Effector memory CD4-positive, alpha-beta T cell (primary cell): ENCODE data around the gene CLSTN1.
"Not testable (repeated sequence)": the region's sequence is repeated elsewhere in the genome, so short reads cannot be mapped to it uniquely, and the experiment has no call there.

Source experiments
- DNase-seq, 3 donors: peaks; one replicate each; pipeline ENCODE4 v3.0.0-alpha.2; 2020
- H3K27ac ChIP-seq: 2 replicates; pipeline ENCODE4 v1.7.0; 2013; ENCODE audit warnings: mild to moderate bottlenecking, low read length, moderate library complexity; ENCODE audit not compliant: insufficient read depth, poor library complexity, severe bottlenecking
- H3K27me3 ChIP-seq: replicated peaks from 2 replicates; pipeline ENCODE4 v1.7.0; 2013; ENCODE audit warnings: mild to moderate bottlenecking, low read length; ENCODE audit not compliant: insufficient read depth, control insufficient read depth, poor library complexity, severe bottlenecking
- H3K36me3 ChIP-seq: 2 replicates; pipeline ENCODE4 v1.7.0; 2013; ENCODE audit warnings: mild to moderate bottlenecking, low read length, moderate library complexity; ENCODE audit not compliant: control insufficient read depth, insufficient read depth
- H3K4me1 ChIP-seq: 2 replicates; pipeline ENCODE4 v1.7.0; 2013; ENCODE audit warnings: low read length, mild to moderate bottlenecking; ENCODE audit not compliant: control insufficient read depth, insufficient read depth, poor library complexity, severe bottlenecking
- H3K4me3 ChIP-seq: 2 replicates; pipeline ENCODE4 v1.7.0; 2013; ENCODE audit warnings: low read length, low read depth, mild to moderate bottlenecking; ENCODE audit not compliant: insufficient read depth, poor library complexity, severe bottlenecking
- H3K9me3 ChIP-seq: 2 replicates; pipeline ENCODE4 v1.7.0; 2013; ENCODE audit warnings: mild to moderate bottlenecking, low read length, moderate library complexity; ENCODE audit not compliant: control insufficient read depth

Gene CLSTN1

DNA sequence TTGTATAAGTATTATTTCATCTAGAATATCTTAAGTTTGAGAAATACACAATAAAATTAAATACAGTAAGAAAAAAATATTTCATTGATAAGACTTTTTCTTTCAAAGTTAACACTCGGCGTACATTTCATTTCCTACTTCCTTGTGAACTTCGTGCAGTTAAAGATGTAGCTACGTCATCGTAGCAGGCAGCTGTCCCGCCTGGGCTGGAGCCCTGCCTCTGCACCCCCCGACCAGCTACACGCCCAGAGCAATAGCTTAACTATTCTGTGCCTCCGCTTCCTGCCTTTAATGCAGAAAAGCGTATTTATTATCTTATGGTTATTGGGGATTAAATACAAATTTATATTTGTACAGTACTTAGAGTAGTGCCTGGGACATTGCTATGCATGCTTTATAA lies 53.5 kb downstream of the CLSTN1 start:
- Histone ChIP-seq H3K27me3 (no peaks in the 10 kb centered on the region), H3K9me3 (no peaks in the 10 kb centered on the region), H3K36me3 (peaks cover 11% of the 10 kb centered on the region), H3K27ac (no peak overlapping the region), H3K4me1 (no peaks in the 10 kb centered on the region), H3K4me3 (no peak overlapping the region)
- DNase-seq: no peak

DNA sequence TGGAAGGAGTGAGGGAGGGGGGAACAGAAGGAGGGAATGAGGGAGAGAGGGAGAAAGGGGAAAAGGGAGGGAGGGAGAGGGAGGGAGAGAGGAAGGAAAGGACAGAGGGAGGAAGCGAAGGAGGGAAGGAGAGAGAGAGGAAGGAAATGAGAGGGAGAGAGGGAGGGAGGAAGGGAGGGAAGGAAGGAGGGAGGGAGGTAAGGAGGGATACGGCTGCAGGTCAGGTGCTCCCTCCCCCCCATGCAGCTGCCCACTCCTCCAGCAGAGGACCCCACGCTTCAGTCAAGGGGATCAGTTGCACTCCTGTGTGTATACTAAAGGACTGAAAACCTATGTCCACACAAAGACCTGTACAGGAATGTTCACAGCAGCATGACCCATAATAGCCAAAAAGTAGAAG lies 54.8 kb downstream of the CLSTN1 start:
- no peak for DNase-seq
- Histone ChIP-seq H3K4me1 (no peaks in the 10 kb centered on the region), H3K27ac (no peak overlapping the region), H3K36me3 (peaks cover 11% of the 10 kb centered on the region), H3K27me3 (no peaks in the 10 kb centered on the region), H3K4me3 (no peak overlapping the region), H3K9me3 (no peaks in the 10 kb centered on the region)

DNA sequence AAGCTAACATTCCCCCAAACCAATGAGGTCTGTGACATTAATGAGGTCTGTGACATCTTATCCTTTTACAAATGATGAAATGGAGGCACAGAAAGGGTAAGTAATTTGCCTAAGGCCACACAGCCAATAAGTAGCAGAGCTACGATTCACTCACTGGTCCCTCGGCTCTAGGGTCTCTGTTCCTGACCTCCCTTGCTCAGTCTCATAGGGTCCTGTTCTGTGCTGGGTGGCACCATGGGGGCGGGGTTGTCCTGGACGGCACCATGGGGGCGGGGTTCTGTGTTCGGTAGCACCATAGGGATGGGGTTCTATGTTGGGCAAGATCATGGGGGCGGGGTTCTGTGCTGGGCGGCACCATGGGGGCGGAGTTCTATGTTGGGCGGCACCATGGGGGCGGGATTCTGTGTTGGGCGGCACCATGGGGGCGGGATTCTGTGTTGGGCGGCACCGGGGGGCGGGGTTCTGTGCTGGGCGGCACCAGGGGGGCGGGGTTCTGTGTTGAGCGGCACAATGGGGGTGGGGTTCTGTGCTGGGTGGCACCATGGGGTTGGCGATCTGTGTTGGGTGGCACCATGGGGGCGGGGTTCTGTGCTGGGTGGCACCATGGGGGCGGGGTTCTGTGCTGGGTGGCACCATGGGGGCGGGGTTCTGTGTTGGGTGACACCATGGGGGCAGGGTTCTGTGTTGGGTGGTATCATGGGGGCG lies 55.6 kb downstream of the CLSTN1 start:
- Histone ChIP-seq H3K27ac (no peak overlapping the region), H3K4me3 (no peak overlapping the region), H3K27me3 (no peaks in the 10 kb centered on the region), H3K9me3 (no peaks in the 10 kb centered on the region), H3K4me1 (no peaks in the 10 kb centered on the region), H3K36me3 (peaks cover 9% of the 10 kb centered on the region)
- peak in 2 of 3 donors; percentile 4 to 11 for DNase-seq

DNA sequence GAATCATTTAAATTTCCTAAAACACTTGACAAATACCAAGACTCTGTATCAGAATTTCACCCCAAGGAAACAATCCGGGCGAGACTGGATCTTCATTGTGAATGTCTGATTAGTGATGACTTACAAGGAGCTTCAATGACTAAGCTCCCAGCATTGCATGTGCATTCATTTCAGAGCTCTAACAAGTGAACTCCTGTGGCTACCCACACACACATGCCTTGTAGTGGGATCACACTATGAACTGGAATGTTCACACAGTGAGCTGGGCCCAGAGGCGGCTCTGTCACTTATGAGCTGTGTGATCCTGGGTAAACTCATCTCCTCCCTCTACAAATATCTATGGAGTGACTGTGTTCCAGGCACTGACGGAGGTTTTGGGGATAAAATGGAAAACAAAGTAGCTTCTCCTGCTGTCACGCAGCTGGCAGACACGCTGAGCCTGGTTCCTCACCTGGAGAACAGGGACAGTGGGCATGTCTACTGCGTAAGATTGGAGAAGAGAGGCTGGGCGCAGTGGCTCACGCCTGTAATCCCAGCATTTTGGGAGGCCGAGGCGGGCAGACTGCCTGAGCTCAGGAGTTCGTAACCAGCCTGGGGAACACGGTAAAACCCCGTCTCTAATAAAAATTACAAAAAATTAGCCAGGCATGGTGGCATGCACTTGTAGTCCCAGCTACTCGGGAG lies 56.9 kb downstream of the CLSTN1 start:
- H3K4me1 ChIP-seq: no peaks in the 10 kb centered on the region
- H3K36me3 ChIP-seq: no peaks in the 10 kb centered on the region
- no peak overlapping the region for H3K27ac ChIP-seq

DNA sequence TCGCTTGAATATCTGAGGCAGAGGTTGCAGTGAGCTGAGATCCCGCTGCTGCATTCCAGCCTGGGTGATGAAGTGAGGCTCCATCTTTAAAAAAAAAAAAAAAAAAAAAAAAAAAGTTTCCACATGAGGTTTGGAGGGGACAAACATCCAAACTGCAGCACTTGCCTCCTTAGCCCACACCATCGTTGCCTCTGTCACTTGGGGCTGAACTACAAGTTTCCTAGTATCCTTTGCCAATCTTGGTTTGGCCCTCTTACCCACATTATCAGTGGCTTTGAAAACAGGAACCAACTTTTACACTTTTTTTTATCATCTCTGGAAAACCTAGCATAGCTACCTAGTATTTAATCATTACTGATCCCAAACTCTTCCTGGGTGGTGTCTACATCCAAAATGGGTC lies 59.2 kb downstream of the CLSTN1 start:
- H3K27ac ChIP-seq: no peak overlapping the region
- DNase-seq: no peak

More for the DNA sequence above, 56.9 kb downstream of the CLSTN1 start:
- Histone ChIP-seq H3K27me3 (no peaks in the 10 kb centered on the region), H3K4me3 (no peak overlapping the region), H3K9me3 (no peaks in the 10 kb centered on the region)
- DNase-seq: no peak

DNA sequence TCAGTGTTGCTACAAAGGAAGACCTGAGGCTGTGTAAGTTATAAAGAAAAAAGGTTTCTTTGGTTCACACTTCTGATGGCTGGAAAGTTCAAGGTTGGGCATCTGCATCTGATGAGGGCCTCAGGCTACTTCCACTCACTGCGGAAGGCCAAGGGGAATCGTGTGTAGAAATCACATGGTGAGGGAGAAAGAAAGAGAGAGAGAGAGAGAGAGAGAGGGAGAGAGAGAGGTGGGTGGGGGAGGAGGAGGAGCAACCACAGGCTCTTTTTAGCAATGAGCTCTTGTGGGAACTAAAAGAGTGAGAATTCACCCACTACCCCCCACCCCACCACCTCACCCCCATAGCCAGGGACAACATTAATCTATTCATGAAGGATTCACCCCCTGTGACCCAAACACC lies 59.9 kb downstream of the CLSTN1 start:
- Histone ChIP-seq H3K4me1 (no peaks in the 10 kb centered on the region), H3K27me3 (no peaks in the 10 kb centered on the region), H3K4me3 (no peak overlapping the region), H3K27ac (no peak overlapping the region), H3K36me3 (no peaks in the 10 kb centered on the region), H3K9me3 (no peaks in the 10 kb centered on the region)
- no peak for DNase-seq

More for the DNA sequence above, 59.2 kb downstream of the CLSTN1 start:
- no peak overlapping the region for H3K4me3 ChIP-seq
- no peaks in the 10 kb centered on the region for H3K27me3 ChIP-seq
- no peaks in the 10 kb centered on the region for H3K36me3 ChIP-seq
- H3K4me1 ChIP-seq: no peaks in the 10 kb centered on the region
- H3K9me3 ChIP-seq: no peaks in the 10 kb centered on the region

DNA sequence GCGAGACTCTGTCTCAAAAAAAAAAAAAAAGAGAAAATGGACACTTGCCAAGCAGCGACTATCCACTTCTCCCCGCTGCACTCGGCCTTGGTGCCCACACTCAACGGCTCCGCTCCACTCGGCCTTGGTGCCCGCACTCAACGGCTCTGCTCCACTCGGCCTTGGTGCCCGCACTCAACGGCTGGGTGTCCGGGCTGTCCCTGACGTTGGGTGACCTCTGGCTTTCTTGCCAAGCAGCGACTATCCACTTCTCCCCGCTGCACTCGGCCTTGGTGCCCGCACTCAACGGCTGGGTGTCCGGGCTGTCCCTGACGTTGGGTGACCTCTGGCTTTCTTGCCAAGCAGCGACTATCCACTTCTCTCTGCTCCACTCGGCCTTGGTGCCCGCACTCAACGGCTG lies 61.3 kb downstream of the CLSTN1 start:
- not testable (repeated sequence) for H3K27me3 ChIP-seq, H3K9me3 ChIP-seq, DNase-seq, H3K27ac ChIP-seq, H3K36me3 ChIP-seq, H3K4me1 ChIP-seq, H3K4me3 ChIP-seq

DNA sequence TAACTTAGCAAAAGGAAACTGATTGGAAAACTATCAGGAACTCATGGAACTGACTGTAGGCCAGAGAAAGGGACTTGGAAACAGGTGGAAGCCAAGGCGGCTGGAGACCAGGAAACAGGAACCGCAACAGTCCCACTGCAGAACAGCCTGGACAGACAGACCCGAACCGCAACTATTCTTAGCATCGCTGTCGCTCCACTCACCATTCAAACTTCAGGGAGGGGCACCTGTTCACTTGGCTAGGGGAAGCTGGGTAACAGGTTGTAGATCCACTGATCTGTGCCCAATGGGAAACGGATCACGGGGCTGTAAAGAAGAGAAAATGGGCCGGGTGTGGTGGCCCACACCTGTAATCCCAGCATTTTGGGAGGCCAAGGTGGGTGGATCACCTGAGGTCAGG lies 61.9 kb downstream of the CLSTN1 start:
- Histone ChIP-seq H3K4me1 (no peaks in the 10 kb centered on the region), H3K4me3 (no peak overlapping the region), H3K9me3 (no peaks in the 10 kb centered on the region), H3K27me3 (no peaks in the 10 kb centered on the region), H3K36me3 (no peaks in the 10 kb centered on the region), H3K27ac (no peak overlapping the region)
- no peak for DNase-seq

DNA sequence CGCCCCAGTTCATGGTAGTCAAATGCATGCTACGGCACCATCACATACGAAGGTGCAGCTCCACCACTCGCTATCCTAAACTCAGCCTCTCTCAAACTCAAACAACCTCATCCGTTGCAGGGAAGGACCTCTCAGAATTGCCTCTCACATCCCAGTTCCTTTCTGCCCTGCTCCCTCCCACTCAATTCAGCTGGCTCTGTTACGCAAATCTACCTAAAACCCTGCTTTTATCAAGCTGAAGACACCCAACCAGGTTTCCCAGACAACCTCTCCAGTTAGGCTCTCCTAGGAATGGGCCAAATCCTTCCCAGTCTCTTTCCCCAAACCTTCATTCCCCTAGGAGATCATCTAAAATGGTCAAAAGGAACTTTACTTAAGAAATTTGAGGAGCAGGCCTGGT lies 62.9 kb downstream of the CLSTN1 start:
- H3K9me3 ChIP-seq: no peaks in the 10 kb centered on the region
- no peak overlapping the region for H3K27ac ChIP-seq
- no peak for DNase-seq
- no peak overlapping the region for H3K4me3 ChIP-seq
- peaks cover 3% of the 10 kb centered on the region for H3K36me3 ChIP-seq
- no peaks in the 10 kb centered on the region for H3K4me1 ChIP-seq
- H3K27me3 ChIP-seq: no peaks in the 10 kb centered on the region

DNA sequence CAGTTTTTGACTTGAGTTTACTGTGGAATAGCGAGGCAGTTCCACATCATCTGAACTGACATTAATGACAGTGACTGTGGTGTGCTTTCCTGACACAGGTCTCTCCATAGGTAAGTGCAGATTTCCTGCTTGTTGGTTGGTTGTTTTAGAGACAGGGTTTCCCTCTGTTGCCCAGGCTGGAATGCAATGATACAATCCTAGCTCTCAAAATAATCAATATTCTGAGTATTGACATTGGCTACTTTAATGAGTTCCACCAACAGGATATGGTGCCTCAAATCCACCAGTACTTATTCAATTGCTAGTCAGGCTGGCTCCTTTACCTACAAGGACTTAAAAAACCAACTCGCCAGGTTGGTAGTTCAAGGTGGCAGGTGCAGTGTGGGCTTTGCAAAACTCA lies 63.8 kb downstream of the CLSTN1 start:
- Histone ChIP-seq H3K4me1 (no peaks in the 10 kb centered on the region), H3K4me3 (no peak overlapping the region), H3K27me3 (no peaks in the 10 kb centered on the region), H3K27ac (no peak overlapping the region), H3K36me3 (peaks cover 5% of the 10 kb centered on the region), H3K9me3 (no peaks in the 10 kb centered on the region)
- DNase-seq: no peak
